Brain pericyte (primary cell): ENCODE results near the gene MAPK8IP1.

Source experiments
- DNase-seq: peaks from one replicate; pipeline ENCODE4 v3.0.0-alpha.2; 2012; ENCODE audit warnings: low read depth, low spot score

Gene MAPK8IP1

GRCh38 chr11:45907911-45908370, 22.5 kb downstream of the MAPK8IP1 start:
- no peak for DNase-seq

GRCh38 chr11:45909594-45910475, 24.4 kb downstream of the MAPK8IP1 start:
- DNase-seq: no peak

- DNase-seq: no peak
These were observed 25.2 kb downstream of the MAPK8IP1 start for GRCh38 chr11:45910623-45911022.

GRCh38 chr11:45913514-45913913, 28.1 kb downstream of the MAPK8IP1 start:
- DNase-seq: no peak

- DNase-seq: no peak
These were observed 28.6 kb downstream of the MAPK8IP1 start for GRCh38 chr11:45913942-45914635.

GRCh38 chr11:45915446-45915845, 30.0 kb downstream of the MAPK8IP1 start:
- DNase-seq: no peak

- DNase-seq: no peak
These were observed 31.8 kb downstream of the MAPK8IP1 start for GRCh38 chr11:45917286-45917622.

GRCh38 chr11:45917623-45918330, 32.3 kb downstream of the MAPK8IP1 start, which contains the start of gene PEX16:
Gene PEX16 (minus strand): TSS chr11:45917877. CDS start chr11:45917811, 66 bp downstream.
- DNase-seq: peak; percentile 98

- no peak for DNase-seq
These were observed 33.0 kb downstream of the MAPK8IP1 start for GRCh38 chr11:45918331-45918941.

- DNase-seq: no peak
These were observed 33.7 kb downstream of the MAPK8IP1 start for GRCh38 chr11:45918962-45919675.

GRCh38 chr11:45919806-45920530, 34.5 kb downstream of the MAPK8IP1 start:
- DNase-seq: no peak

- DNase-seq: no peak
These were observed 35.4 kb downstream of the MAPK8IP1 start for GRCh38 chr11:45920531-45921477.

GRCh38 chr11:45921561-45922424, 36.3 kb downstream of the MAPK8IP1 start:
- DNase-seq: no peak

GRCh38 chr11:45922425-45923082, 37.1 kb downstream of the MAPK8IP1 start, which contains the start of gene LARGE2:
Gene LARGE2 (plus strand): TSS chr11:45922656. CDS start chr11:45922883, 227 bp downstream.
- no peak for DNase-seq

- no peak for DNase-seq
These were observed 38.8 kb downstream of the MAPK8IP1 start for GRCh38 chr11:45924036-45924915.

GRCh38 chr11:45924927-45925326, 39.5 kb downstream of the MAPK8IP1 start:
- DNase-seq: no peak

- DNase-seq: no peak
These were observed 40.1 kb downstream of the MAPK8IP1 start for GRCh38 chr11:45925550-45925949.
